ENCODE results near the gene FAT1. TPM values are rescaled to one million over a fixed set of nuclear protein-coding genes. Genes with fewer than 3 reads are reported as not detected.

FAT1 gene
- total RNA-seq, 2 donors from 2014 or later, result not detected

DNA sequence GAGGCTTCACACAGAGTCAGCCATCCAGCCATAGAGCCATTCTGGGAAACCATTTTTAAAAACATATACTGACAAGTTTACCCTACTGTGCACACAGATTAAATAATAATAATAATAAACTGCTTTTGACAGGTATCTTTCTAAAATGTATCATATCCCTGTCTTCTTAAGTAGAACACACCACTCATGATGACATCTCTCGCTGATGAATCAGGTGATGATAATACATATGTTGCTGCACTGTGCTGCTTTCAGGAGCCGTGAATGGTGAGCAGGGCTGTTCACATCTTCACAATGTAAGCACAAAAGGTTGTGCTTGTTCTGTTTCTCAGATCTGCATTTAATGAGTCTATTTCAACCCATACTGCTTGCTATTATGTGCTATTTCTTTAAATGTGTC, 171.8 kb downstream of the FAT1 start:
- H3K4me3 Mint-ChIP-seq, result no peak overlapping the region

DNA sequence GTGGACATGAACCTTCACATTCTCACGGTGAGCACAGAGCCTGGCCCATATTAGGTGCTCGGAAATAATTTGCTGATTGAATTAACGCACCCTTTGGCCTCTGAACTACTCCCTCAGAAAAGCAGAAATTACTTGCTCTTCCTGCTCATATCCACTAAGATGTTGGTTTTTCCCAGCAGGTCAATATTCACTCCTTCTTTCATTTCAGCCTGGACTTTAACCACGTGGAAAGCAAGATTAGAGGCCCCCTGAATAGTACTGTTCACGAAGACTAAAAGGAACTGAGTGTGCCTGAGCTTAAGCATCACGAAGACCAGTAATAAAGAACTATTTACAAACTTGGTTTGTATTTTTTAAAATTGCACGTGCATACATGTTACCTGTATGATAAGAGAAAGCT, 178.2 kb downstream of the FAT1 start:
- peaks cover 0 to 3% of the 10 kb centered on the region in 2 donors for H3K4me1 Mint-ChIP-seq (ENCODE audit: low read depth in 2 of 2)
- peaks cover 14% of the 10 kb centered on the region for H3K9me3 Mint-ChIP-seq
- no peaks in the 10 kb centered on the region for H3K27me3 Mint-ChIP-seq
- no peak overlapping the region for H3K4me3 Mint-ChIP-seq
- DNase-seq (ENCODE audit: low spot score) (no peak), ATAC-seq (no peak)
- H3K27ac Mint-ChIP-seq, result no peak overlapping the region
- peaks cover 7% of the 10 kb centered on the region for H3K36me3 Mint-ChIP-seq

More for the DNA sequence above, 171.8 kb downstream of the FAT1 start:
- ATAC-seq, result no peak
- no peak for DNase-seq (ENCODE audit: low spot score)
- Mint-ChIP-seq H3K4me1 (ENCODE audit: low read depth in 2 of 2) (peaks cover 0 to 6% of the 10 kb centered on the region in 2 donors), H3K27me3 (peaks cover 12 to 14% of the 10 kb centered on the region in 2 donors), H3K9me3 (peaks cover 4% of the 10 kb centered on the region), H3K36me3 (peaks cover 11% of the 10 kb centered on the region), H3K27ac (no peak overlapping the region)

DNA sequence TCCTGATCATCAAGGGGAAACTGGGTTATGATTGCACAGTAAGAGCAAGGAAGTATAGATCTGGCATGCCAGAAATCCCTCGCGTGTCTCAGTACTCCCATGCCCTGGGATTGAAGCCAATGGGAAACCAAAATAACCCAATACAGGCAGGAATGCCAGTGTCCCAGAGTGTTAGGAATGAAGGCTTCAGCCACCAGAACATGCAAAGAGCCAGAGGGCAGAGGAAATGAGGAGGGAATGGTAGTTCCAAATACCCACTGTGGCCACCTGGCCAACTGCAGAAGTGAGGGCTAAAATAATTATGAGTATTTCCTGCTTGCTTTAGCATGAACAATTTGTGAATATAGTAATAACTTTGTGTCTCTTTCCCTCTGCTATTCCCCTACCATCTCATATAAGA, 180.4 kb downstream of the FAT1 start:
- Mint-ChIP-seq H3K36me3 (peaks cover 7% of the 10 kb centered on the region), H3K4me1 (ENCODE audit: low read depth in 2 of 2) (peaks cover 0 to 3% of the 10 kb centered on the region in 2 donors), H3K4me3 (no peak overlapping the region), H3K27ac (no peak overlapping the region), H3K9me3 (peaks cover 17% of the 10 kb centered on the region), H3K27me3 (no peaks in the 10 kb centered on the region)
- no peak for ATAC-seq
- DNase-seq (ENCODE audit: low spot score), result no peak

DNA sequence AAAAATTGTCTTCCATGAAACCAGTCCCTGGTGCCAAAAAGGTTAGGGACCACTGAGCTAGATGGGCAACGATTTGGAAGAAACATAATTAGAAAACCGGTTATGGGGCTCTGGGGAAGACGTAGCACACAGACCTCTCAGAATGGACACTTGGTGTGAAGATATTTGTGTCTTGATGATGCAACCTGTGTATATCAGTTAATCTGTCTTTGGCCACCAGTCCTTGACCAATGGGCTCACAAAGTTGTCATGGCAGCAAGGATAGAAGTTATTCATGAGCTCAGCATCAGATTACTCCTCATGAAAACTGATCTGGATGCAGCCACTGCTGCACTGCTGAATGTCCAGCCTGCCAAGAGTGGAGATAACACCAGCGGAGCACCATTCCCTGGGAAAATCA, 181.9 kb downstream of the FAT1 start:
- Mint-ChIP-seq H3K9me3 (peaks cover 18% of the 10 kb centered on the region), H3K27me3 (no peaks in the 10 kb centered on the region), H3K4me1 (ENCODE audit: low read depth in 2 of 2) (no peaks in the 10 kb centered on the region), H3K36me3 (no peaks in the 10 kb centered on the region), H3K4me3 (no peak overlapping the region), H3K27ac (no peak overlapping the region)
- DNase-seq (ENCODE audit: low spot score) (no peak), ATAC-seq (no peak)

DNA sequence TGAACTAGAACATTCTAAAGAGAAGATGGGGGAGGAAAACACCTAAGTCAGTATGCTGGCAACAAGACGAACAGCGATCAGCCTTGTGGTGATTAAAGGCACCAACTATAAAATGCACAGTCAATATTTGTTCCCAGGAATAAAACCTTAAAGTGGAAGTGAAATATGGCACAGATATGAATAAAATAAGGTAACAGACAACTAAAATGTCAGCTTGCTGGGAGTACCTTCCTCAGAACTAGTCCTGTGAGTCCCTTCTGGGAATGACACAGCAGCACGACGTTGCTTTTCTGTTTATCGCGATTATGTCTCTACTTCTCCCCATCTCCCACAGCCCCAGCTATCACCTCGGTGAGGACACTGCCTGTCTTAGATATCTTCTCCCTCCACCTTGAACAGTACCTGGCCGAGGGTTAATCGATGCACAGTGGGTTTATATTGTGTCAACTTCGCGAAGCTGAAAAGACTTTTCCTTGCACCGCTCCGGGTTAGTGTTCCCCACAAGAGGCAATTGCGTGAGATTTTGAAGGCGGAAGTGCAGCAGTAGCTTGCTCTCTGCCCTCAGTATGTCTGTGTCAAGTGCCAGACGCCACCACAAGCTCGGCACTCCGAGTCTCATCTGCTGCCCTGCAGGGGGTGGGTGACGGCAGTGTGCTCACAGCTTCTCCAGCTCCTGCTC, 185.7 kb downstream of the FAT1 start:
- Mint-ChIP-seq H3K9me3 (peaks cover 12% of the 10 kb centered on the region), H3K27ac (no peak overlapping the region), H3K4me1 (ENCODE audit: low read depth in 2 of 2) (no peaks in the 10 kb centered on the region), H3K36me3 (no peaks in the 10 kb centered on the region), H3K4me3 (no peak overlapping the region), H3K27me3 (no peaks in the 10 kb centered on the region)
- ATAC-seq (no peak), DNase-seq (ENCODE audit: low spot score) (no peak)

Other genes with a start within 250 kb of the FAT1 start
- gene MTNR1A, start 168.3 kb downstream of the FAT1 start, total RNA-seq, result not detected